DOHH2 (cell line): Measurements from ENCODE around the gene HPSE2.

Experiments
- EZH2phosphoT487 ChIP-seq: fragments of 200-600 bp; sonication (generic); IDR thresholded peaks from 2 replicates; pipeline ENCODE4 v1.6.1; 2017; ENCODE audit warnings: borderline replicate concordance, mild to moderate bottlenecking, antibody characterized with exemption, low read length, moderate library complexity, mixed read lengths
- TF ChIP-seq, protein P1 (sequence below): fragments of 200-600 bp; sonication (generic); IDR thresholded peaks from one replicate; pipeline ENCODE4 v1.5.1; 2014; ENCODE audit warnings: antibody characterized with exemption, mild to moderate bottlenecking, low read depth, low read length; ENCODE audit not compliant: poor library complexity, severe bottlenecking

GRCh38 chr10:98808282-98808892 lies 427.3 kb downstream of the HPSE2 start:
- no peak for TF ChIP-seq EZH2phosphoT487
- TF ChIP-seq, protein P1, sequence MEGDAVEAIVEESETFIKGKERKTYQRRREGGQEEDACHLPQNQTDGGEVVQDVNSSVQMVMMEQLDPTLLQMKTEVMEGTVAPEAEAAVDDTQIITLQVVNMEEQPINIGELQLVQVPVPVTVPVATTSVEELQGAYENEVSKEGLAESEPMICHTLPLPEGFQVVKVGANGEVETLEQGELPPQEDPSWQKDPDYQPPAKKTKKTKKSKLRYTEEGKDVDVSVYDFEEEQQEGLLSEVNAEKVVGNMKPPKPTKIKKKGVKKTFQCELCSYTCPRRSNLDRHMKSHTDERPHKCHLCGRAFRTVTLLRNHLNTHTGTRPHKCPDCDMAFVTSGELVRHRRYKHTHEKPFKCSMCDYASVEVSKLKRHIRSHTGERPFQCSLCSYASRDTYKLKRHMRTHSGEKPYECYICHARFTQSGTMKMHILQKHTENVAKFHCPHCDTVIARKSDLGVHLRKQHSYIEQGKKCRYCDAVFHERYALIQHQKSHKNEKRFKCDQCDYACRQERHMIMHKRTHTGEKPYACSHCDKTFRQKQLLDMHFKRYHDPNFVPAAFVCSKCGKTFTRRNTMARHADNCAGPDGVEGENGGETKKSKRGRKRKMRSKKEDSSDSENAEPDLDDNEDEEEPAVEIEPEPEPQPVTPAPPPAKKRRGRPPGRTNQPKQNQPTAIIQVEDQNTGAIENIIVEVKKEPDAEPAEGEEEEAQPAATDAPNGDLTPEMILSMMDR: no peak
